HG03432 (cell line): ENCODE results near the gene VWA5B2.
A peak's percentile ranks its signal among the peaks of the same experiment; 100 is the strongest.
"Not testable (repeated sequence)": the region's sequence is repeated elsewhere in the genome, so short reads cannot be mapped to it uniquely, and the experiment has no call there.

Experiments
- ATAC-seq: cut with Tn5 transposase; IDR thresholded peaks from one replicate; pipeline ENCODE4 v1.9.1; 2021; ENCODE audit warnings: mild to moderate bottlenecking, moderate library complexity; ENCODE audit not compliant: unreplicated experiment

The VWA5B2 gene

GRCh38 chr3:184241141-184241446, 11.7 kb downstream of the VWA5B2 start:
- ATAC-seq = no peak

GRCh38 chr3:184241447-184242296, 12.3 kb downstream of the VWA5B2 start:
- ATAC-seq = no peak

DNA sequence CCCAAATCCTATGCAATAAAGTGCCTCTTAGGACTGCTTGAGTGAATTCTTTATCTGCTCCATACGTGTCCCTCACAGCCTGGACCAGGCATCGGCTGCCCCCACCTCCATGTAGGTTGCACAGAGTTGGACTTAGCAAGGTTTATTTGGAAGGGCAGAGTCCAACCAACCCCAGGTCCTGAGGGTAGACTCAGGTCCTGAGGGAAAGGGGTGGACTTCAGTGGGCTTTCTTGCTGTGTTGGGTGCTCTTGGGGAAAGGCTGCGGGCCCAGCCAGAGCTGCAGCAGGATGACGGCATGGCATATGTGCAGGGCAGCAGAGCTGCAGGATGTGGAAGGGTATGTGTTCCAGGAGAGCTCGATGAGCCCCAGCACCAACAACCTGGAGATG, 12.9 kb downstream of the VWA5B2 start:
- no peak for ATAC-seq

GRCh38 chr3:184248454-184249411, 19.3 kb downstream of the VWA5B2 start, which contains the start of gene ALG3:
ALG3 (minus strand) TSS chr3:184248962; CDS start chr3:184248940, 22 bp downstream.
- peak; percentile 58 for ATAC-seq

GRCh38 chr3:184249412-184250166, 20.2 kb downstream of the VWA5B2 start, which contains the start of gene EEF1AKMT4:
EEF1AKMT4 (plus strand) TSS chr3:184249672; CDS start chr3:184249695, 23 bp downstream.
- peak; percentile 90 for ATAC-seq

DNA sequence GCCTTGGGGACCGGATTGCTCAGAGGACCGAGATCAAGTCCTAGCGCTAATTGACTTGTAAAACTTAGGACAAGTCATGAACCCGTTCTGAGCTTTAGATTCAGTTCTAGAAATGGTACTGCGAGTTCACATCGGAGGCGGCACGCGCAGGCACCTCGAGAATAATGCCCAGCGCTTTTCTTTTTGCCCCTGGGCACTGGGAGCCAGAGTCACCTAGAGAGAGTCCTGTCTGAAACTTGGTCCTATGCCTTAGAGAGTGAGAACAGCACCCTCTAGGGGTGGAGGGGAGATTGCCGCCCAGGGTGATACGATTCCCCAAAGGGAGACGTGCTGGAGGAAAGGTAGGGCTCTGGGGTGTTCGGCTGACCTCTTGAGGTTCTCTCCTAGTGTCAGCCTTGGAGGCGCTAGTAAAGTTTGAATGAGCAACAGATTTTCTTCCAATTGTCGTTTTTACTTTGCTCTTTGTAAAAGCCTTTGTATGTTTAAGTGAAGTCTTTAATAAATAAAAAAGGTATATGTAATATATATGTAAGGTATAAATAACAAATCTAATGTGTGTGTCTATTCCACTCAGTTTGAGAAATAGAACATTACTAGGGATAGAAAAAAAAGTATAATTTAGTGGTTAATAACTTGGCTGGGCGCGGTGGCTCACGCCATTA, 20.9 kb downstream of the VWA5B2 start:
- ATAC-seq = peak; percentile 71

- ATAC-seq = no peak
Measured at GRCh38 chr3:184255291-184256039, 26.1 kb downstream of the VWA5B2 start.

DNA sequence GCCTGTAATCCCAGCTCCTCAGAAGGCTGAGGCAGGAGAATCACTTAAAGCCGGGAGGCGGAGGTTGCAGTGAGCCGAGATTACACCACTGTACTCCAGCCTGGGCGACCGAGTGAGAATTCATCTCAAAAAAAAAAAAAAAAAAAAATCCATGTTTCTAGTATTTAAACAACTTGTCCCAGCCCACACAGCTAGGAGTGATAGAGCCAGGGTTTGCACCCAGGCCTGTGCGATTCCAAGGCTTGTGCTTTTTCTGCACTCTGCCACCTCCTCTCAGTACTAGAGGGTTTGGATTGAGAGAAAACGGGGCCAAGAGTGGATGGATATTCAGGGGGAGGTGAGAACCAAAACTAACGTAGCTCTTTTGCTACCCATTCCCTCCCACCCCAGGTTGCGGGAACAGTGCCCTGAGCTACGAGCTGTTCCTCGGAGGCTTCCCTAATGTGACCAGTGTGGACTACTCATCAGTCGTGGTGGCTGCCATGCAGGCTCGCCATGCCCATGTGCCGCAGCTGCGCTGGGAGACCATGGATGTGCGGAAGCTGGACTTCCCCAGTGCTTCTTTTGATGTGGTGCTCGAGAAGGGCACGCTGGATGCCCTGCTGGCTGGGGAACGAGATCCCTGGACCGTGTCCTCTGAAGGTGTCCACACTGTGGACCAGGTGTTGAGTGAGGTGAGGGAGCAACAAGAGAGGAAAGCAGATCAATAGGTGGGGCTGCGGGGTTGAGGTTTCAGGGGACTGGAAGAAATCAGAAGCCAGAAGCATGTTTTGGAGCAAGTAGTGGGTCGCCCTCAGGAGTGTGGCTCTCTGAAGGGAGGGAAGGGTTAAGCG, 27.9 kb downstream of the VWA5B2 start:
- ATAC-seq = no peak

GRCh38 chr3:184258926-184259325, 29.5 kb downstream of the VWA5B2 start:
- no peak for ATAC-seq

- ATAC-seq = no peak
Measured at GRCh38 chr3:184259396-184259877, 30.1 kb downstream of the VWA5B2 start.

- ATAC-seq = no peak
Measured at GRCh38 chr3:184259878-184260723, 30.7 kb downstream of the VWA5B2 start.

DNA sequence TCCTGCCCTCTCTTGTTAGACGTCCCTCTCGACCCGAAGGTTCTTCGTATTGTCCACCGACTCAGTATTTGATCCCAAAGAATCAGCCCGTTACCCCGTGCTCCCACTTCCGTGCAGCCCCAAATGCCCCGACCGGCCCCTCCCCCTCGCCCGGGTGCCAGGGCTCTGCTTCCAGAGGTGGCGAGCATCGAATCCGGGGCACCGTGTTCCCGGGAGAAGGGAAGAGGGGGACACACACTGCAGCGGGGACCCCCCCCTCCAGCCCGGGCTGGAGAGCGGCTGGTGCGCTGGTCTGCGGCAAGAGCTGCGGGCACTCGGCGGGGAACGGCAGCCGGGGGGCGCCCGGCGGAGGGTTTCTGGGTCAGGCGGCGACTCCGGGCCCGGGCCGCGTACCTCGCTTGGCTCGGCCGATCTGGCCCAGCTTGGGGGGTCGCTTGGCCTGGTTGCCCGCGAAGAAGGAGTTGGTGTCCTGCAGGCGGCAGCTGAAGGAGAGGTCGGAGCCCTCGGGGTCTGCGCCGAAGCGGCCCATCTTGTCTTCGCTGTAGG, 31.4 kb downstream of the VWA5B2 start:
- ATAC-seq = no peak

- ATAC-seq = peak; percentile 65
Measured at GRCh38 chr3:184261270-184261853, 32.0 kb downstream of the VWA5B2 start, which contains the start of gene CAMK2N2. CAMK2N2 (minus strand) TSS chr3:184261553; CDS start chr3:184261285, 268 bp downstream.

GRCh38 chr3:184261854-184262763, 32.7 kb downstream of the VWA5B2 start:
- ATAC-seq = peak; percentile 20

DNA sequence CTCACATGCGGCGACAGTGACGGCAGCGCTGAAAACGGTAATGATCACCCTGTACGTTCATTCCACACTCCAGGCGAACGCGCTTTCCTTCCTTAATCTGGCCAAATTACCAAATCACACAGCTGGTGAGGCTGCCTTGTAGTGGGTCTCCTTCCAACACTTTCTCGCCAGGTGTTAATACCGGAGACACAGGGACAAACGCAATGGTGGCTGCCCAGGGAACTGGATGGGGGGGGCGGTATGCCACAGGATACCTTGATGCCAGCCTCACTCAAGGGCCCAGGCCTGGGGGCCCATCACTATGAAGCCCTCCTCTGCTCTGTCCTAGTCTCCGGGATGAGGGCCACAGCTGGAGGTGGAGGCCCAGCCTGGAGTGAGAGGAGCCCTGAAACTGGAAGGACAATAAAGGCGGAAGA, 33.4 kb downstream of the VWA5B2 start:
- ATAC-seq = no peak

- ATAC-seq = not testable (repeated sequence)
Measured at GRCh38 chr3:184267249-184267648, 37.9 kb downstream of the VWA5B2 start.
